HepG2 (cell line): ENCODE measurements around the gene TFF2. TPM values are rescaled to one million over a fixed set of nuclear protein-coding genes. Genes with fewer than 3 reads are reported as not detected.

Experiments used
- ATAC-seq: fragments of 200-7000 bp; cut with Tn5 transposase; 3 replicates; pipeline ENCODE4 v1.9.1; 2020; ENCODE audit warnings: mild to moderate bottlenecking, moderate library complexity
- BruUV-seq: library from RNA; stranded (reverse); fragments of 400-500 nt; replicated peaks from 2 replicates; lab custom pipeline; 2021; lab: Mats Ljungman, UMichigan
- CTCF ChIA-PET: fragments of 300-600 bp; formaldehyde crosslinking; extraction: SDS; loops from one replicate; lab custom pipeline; 2021; ENCODE audit warnings: low total read pairs, inconsistent platforms, low intra/inter-chr PET ratio; lab: Yijun Ruan, JAX
- POLR2A ChIA-PET: fragments of 350-600 bp; sonication (Branson Sonifier 250); formaldehyde crosslinking; loops from one replicate; lab custom pipeline; 2020; ENCODE audit warnings: antibody characterized with exemption, inconsistent platforms; lab: Yijun Ruan, JAX
- DNase-seq: peaks from one replicate; pipeline ENCODE4 v3.0.0-alpha.2; 2015; ENCODE audit warnings: low spot score
- FAIRE-seq: peaks from 3 replicates; lab custom pipeline; 2011; peaks lifted over from hg19 to GRCh38; lab: Jason Lieb, UNC
- H2AFZ ChIP-seq: one replicate; pipeline ENCODE4 v1.6.1; 2011; ENCODE audit warnings: low read length, inconsistent platforms
- H3K27ac ChIP-seq: fragments of 300-600 bp; 3 replicates; pipeline ENCODE4 v1.8.0; 2011; ENCODE audit warnings: mixed run types, mild to moderate bottlenecking, mixed read lengths, low read length, inconsistent platforms; ENCODE audit not compliant: insufficient read depth; ENCODE audit errors: extremely low read length
- H3K27me3 ChIP-seq, 2 experiments: fragments of 200-600 bp in 1 of 2; 2 replicates in 1 of 2; 3 replicates in 1 of 2; pipeline versions ENCODE4 v1.6.0 to v1.8.0; 2011; ENCODE audit warnings: low read length in 2 of 2, mild to moderate bottlenecking in 2 of 2, moderate library complexity in 2 of 2, inconsistent platforms in 1 of 2; ENCODE audit not compliant: insufficient read depth in 2 of 2, control insufficient read depth in 1 of 2
- H3K36me3 ChIP-seq, 2 experiments: fragments of 200-600 bp in 1 of 2; replicated peaks in 1 of 2; 2 replicates in 1 of 2; 3 replicates in 1 of 2; pipeline versions ENCODE4 v1.5.1 to v1.8.0; 2011; ENCODE audit warnings: low read length in 2 of 2, inconsistent platforms in 1 of 2; ENCODE audit not compliant: insufficient read depth in 2 of 2, control insufficient read depth in 1 of 2
- H3K4me1 ChIP-seq: 2 replicates; pipeline ENCODE4 v1.5.1; 2012; ENCODE audit warnings: low read length, inconsistent platforms; ENCODE audit not compliant: insufficient read depth
- H3K4me2 ChIP-seq: 2 replicates; pipeline ENCODE4 v1.6.0; 2011; ENCODE audit warnings: low read depth, low read length, inconsistent platforms
- H3K4me3 ChIP-seq, 3 experiments: fragments of 200-600 bp in 1 of 3; sonication (generic), shearing (Covaris generic) in 1 of 3; replicated peaks in 1 of 3; 2 replicates each; pipeline ENCODE4 v1.5.1; 2011 to 2016; ENCODE audit warnings: low read length in 3 of 3, inconsistent platforms in 2 of 3, low read depth in 2 of 3, mild to moderate bottlenecking in 2 of 3, control low read depth in 1 of 3, mixed read lengths in 1 of 3; ENCODE audit not compliant: insufficient read depth in 1 of 3
- H3K79me2 ChIP-seq: one replicate; pipeline ENCODE4 v1.6.1; 2011; ENCODE audit warnings: low read length, inconsistent platforms; ENCODE audit not compliant: insufficient read depth
- H3K9ac ChIP-seq: 2 replicates; pipeline ENCODE4 v1.6.0; 2011; ENCODE audit warnings: mild to moderate bottlenecking, low read depth, low read length, inconsistent platforms; ENCODE audit not compliant: insufficient read depth
- H3K9me3 ChIP-seq: 2 replicates; pipeline ENCODE4 v1.5.1; 2012; ENCODE audit warnings: mild to moderate bottlenecking, low read length
- H4K20me1 ChIP-seq: 2 replicates; pipeline ENCODE4 v1.6.0; 2011; ENCODE audit warnings: inconsistent platforms, mild to moderate bottlenecking, low read length, moderate library complexity; ENCODE audit not compliant: insufficient read depth
- GZF1 ChIP-seq: sonication (generic); formaldehyde crosslinking; IDR thresholded peaks from 2 replicates; pipeline ENCODE4 v1.5.1; 2020; ENCODE audit warnings: mild to moderate bottlenecking, missing genetic modification reagents
- HMGXB4 ChIP-seq, 2 experiments: sonication (generic) in 1 of 2; formaldehyde crosslinking in 1 of 2; IDR thresholded peaks; 2 replicates each; pipeline versions ENCODE4 v1.4.0 to v1.6.1; 2018 to 2020; ENCODE audit warnings: missing genetic modification reagents in 2 of 2, borderline replicate concordance in 1 of 2, low read depth in 1 of 2, mild to moderate bottlenecking in 1 of 2, missing biosample characterization in 1 of 2
- KDM5B ChIP-seq: sonication (generic); formaldehyde crosslinking; IDR thresholded peaks from 2 replicates; pipeline ENCODE4 v1.4.0; 2020; ENCODE audit warnings: missing genetic modification reagents, mild to moderate bottlenecking, borderline replicate concordance
- NR2F2 ChIP-seq: IDR thresholded peaks from 2 replicates; pipeline ENCODE4 v1.6.1; 2012; ENCODE audit warnings: low read depth, inconsistent platforms, borderline replicate concordance
- RFX3 ChIP-seq: IDR thresholded peaks from 2 replicates; pipeline ENCODE4 v1.6.1; 2016; ENCODE audit warnings: missing biosample characterization, missing genetic modification reagents
- SSRP1 ChIP-seq: IDR thresholded peaks from 2 replicates; pipeline ENCODE4 v1.6.1; 2016; ENCODE audit warnings: control low read depth
- SYNCRIP ChIP-seq: fragments of 200-400 bp; formaldehyde crosslinking; IDR thresholded peaks from 2 replicates; pipeline ENCODE4 v1.6.1; 2018; ENCODE audit warnings: mild to moderate bottlenecking, low read depth, low read length; ENCODE audit not compliant: insufficient read depth
- THAP11 ChIP-seq: IDR thresholded peaks from 2 replicates; pipeline ENCODE4 v1.6.1; 2016; ENCODE audit warnings: missing biosample characterization, missing genetic modification reagents
- XBP1 ChIP-seq: sonication (generic); formaldehyde crosslinking; IDR thresholded peaks from 2 replicates; pipeline ENCODE4 v1.5.0; 2020; ENCODE audit warnings: missing genetic modification reagents
- ZBTB26 ChIP-seq: IDR thresholded peaks from 2 replicates; pipeline ENCODE4 v1.6.1; 2016; ENCODE audit warnings: missing compliant biosample characterization, missing genetic modification reagents, borderline replicate concordance
- ZBTB4 ChIP-seq: sonication (generic); formaldehyde crosslinking; IDR thresholded peaks from 2 replicates; pipeline ENCODE4 v1.4.0; 2020; ENCODE audit warnings: missing genetic modification reagents, mild to moderate bottlenecking, borderline replicate concordance
- ZNF512 ChIP-seq: sonication (generic); formaldehyde crosslinking; IDR thresholded peaks from 2 replicates; pipeline ENCODE4 v1.4.0; 2020; ENCODE audit warnings: mild to moderate bottlenecking, missing genetic modification reagents
- ZNF598 ChIP-seq: sonication (generic); formaldehyde crosslinking; IDR thresholded peaks from 2 replicates; pipeline ENCODE4 v1.5.1; 2020; ENCODE audit warnings: mild to moderate bottlenecking, missing genetic modification reagents, borderline replicate concordance
- WGBS: methylation state at CpG from one replicate; pipeline ENCODE4 v1.1.6; 2017; ENCODE audit warnings: low lambda C conversion rate; 5-methylcytosine and 5-hydroxymethylcytosine counted together
- in situ Hi-C: cut with HindIII; loops from 2 replicates; pipeline ENCODE4 v1.10.0; 2017; ENCODE audit warnings: low pct_unique_long_range_greater_than_20kb; ENCODE audit not compliant: extremely low pct_ligation_motif_present
- intact Hi-C: fragments of 100-400 bp; cut with micrococcal nuclease; formaldehyde crosslinking; loops from one replicate; pipeline ENCODE4 v1.10.0; 2022; ENCODE audit not compliant: unreplicated experiment
- polyA plus RNA-seq, 8 experiments: library from polyadenylated mRNA; depleted of rRNA in 3 of 8; stranded (reverse) in 7 of 8; unstranded in 1 of 8; fragments of >200 nt; fragmentation: Illumina TruSeq in 4 of 8; extraction: Trizol in 4 of 8; gene quantifications; 2 replicates each; pipeline versions ENCODE4 v1.2.1 to v1.2.3, GENCODE V29; 2011 to 2016; ENCODE audit warnings: low read depth in 4 of 8, missing spikeins in 1 of 8, mixed read lengths in 1 of 8; ENCODE audit not compliant: insufficient read depth in 1 of 8
- total RNA-seq, 5 experiments: library from RNA; depleted of rRNA; stranded (reverse); fragments of >200 nt; fragmentation: Illumina TruSeq; extraction: Trizol; gene quantifications; 2 replicates each; pipeline ENCODE4 v1.2.3, GENCODE V29; 2016; ENCODE audit warnings: low read depth in 1 of 5

Gene TFF2
- total and polyA plus RNA-seq, 2 of the 13 experiments (the other 11 are each of a cell fraction or from before 2014, with no cell fraction given), result 1.5 TPM; not detected in 1

- TF ChIP-seq XBP1, result no peak
These were observed 20.1 kb downstream of the TFF2 start (continued) for GRCh38 chr21:42330380-42331371.

- no peak overlapping the region for H3K4me2 ChIP-seq
- H4K20me1 ChIP-seq, result no peaks in the 10 kb centered on the region
- no peaks in the 10 kb centered on the region for H3K36me3 ChIP-seq
- WGBS, result 32% methylated on average over 6 of the region's 6 CpGs
- CTCF ChIA-PET, result no interaction called here
- H2AFZ ChIP-seq, result no peak overlapping the region
- peaks cover 1 to 14% of the 10 kb centered on the region in 2 experiments; a peak in 4 of 5 replicates for H3K27me3 ChIP-seq
- intact Hi-C loops, result no loop called here
- no peak overlapping the region for H3K27ac ChIP-seq
- H3K4me1 ChIP-seq, result no peaks in the 10 kb centered on the region; the same call in 1 of the 2 replicates
- no peak overlapping the region for H3K9ac ChIP-seq
- ATAC-seq, result no peak
- POLR2A ChIA-PET, result no interaction called here
- no TSS peak for BruUV-seq
- DNase-seq, result no peak
- H3K9me3 ChIP-seq, result no peaks in the 10 kb centered on the region
- in situ Hi-C loops, result no loop called here
- no peak for FAIRE-seq
- no peak overlapping the region for H3K4me3 ChIP-seq
- no peaks in the 10 kb centered on the region for H3K79me2 ChIP-seq
- no peak for TF ChIP-seq ZBTB4 (CRISPR knock-in tag)
- no peak for TF ChIP-seq RFX3
- no peak for TF ChIP-seq GZF1 (CRISPR knock-in tag)
- no peak for TF ChIP-seq SSRP1 (CRISPR knock-in tag)
- no peak for TF ChIP-seq KDM5B (CRISPR knock-in tag)
- no peak for TF ChIP-seq ZNF512 (CRISPR knock-in tag)
- no peak for TF ChIP-seq THAP11 (CRISPR knock-in tag)
- TF ChIP-seq SYNCRIP, result no peak
- TF ChIP-seq ZNF598, result no peak
- TF ChIP-seq NR2F2, result no peak
- no peak for TF ChIP-seq HMGXB4 (CRISPR knock-in tag; IDR thresholded peaks at IDR 0.05; ENCODE audit: borderline replicate concordance in 1 of 2, low read depth in 1 of 2)
- no peak for TF ChIP-seq ZBTB26
These were observed 25.9 kb downstream of the TFF2 start for GRCh38 chr21:42324896-42325295.
